Osteocyte (in vitro differentiated cells): ENCODE measurements around the gene STYK1. TPM values are rescaled to one million over a fixed set of nuclear protein-coding genes. Genes with fewer than 3 reads are reported as not detected.
"Not testable (repeated sequence)": the region's sequence is repeated elsewhere in the genome, so short reads cannot be mapped to it uniquely, and the experiment has no call there.

ENCODE experiments used
- DNase-seq: peaks from one replicate; pipeline ENCODE4 v3.0.0; 2021; ENCODE audit warnings: mixed read lengths; ENCODE audit not compliant: unreplicated experiment; ENCODE audit errors: extremely low spot score
- H3K27ac Mint-ChIP-seq: one replicate; pipeline ENCODE4 v1.8.0; 2021; ENCODE audit warnings: mild to moderate bottlenecking, mixed read lengths; ENCODE audit not compliant: unreplicated experiment
- H3K27me3 Mint-ChIP-seq: one replicate; pipeline ENCODE4 v1.8.0; 2021; ENCODE audit warnings: mixed read lengths; ENCODE audit not compliant: unreplicated experiment
- H3K36me3 Mint-ChIP-seq: one replicate; pipeline ENCODE4 v1.8.0; 2021; ENCODE audit warnings: mixed read lengths; ENCODE audit not compliant: unreplicated experiment
- H3K4me1 Mint-ChIP-seq: one replicate; pipeline ENCODE4 v1.8.0; 2021; ENCODE audit warnings: mixed read lengths; ENCODE audit not compliant: unreplicated experiment
- H3K4me3 Mint-ChIP-seq: one replicate; pipeline ENCODE4 v1.8.0; 2021; ENCODE audit warnings: mild to moderate bottlenecking, moderate library complexity, mixed read lengths; ENCODE audit not compliant: unreplicated experiment
- H3K9me3 Mint-ChIP-seq: one replicate; pipeline ENCODE4 v1.8.0; 2021; ENCODE audit warnings: mixed read lengths; ENCODE audit not compliant: unreplicated experiment
- CTCF ChIP-seq: fragments of 200-600 bp; sonication (generic); IDR thresholded peaks from 2 replicates; pipeline ENCODE4 v1.5.0; 2021; ENCODE audit warnings: antibody characterized with exemption, mild to moderate bottlenecking, moderate library complexity
- total RNA-seq: library from RNA; stranded (reverse); gene quantifications from 2 replicates; pipeline ENCODE4 v1.2.1, GENCODE V29; 2021

Gene STYK1
- total RNA-seq, 1 donor from 2014 or later: 0.48 TPM

DNA sequence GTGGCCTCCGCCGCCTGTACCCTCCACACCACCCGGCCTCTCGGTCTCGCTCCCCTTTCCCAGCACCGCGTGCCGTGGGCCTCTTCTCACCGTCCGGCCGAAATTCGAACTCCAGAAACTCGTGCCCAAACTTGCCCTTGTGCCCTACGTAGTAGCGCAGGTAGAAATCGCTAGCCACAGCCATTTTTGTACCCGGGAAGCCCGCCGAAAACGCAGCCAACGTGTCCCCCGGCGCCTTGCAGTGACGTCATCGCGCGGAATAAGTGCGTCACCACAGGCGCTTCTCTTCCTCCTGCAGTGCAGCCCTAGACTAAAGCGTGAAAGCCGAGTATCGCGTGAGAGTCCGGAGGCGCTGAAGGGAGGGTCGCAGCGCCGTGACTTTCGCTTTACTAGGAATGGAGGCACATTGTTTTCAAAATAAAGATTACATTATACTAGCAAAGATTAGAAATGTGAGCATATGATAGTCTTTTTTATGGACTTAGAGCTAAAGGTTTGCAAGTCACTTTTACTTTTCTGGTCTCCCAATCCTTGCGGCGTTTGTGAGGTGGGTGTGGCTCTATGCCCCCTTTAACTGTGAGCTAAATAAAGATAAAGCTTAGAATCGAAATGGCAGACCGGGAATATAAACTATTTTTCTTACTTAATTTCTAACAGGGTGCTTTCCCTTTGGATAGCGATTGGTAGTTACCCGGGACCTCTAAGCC, 60.4 kb downstream of the STYK1 start, which contains the start of gene MAGOHB:
Gene MAGOHB, minus strand, starts transcription at position 261 of the 707 bp plus-strand sequence. Its CDS starts 77 bp downstream, at position 184.
- peaks cover 27% of the 10 kb centered on the region for H3K4me1 Mint-ChIP-seq
- no peaks in the 10 kb centered on the region for H3K9me3 Mint-ChIP-seq
- peak; percentile 99 for DNase-seq
- no peak for TF ChIP-seq CTCF
- H3K36me3 Mint-ChIP-seq: peaks cover 15% of the 10 kb centered on the region
- no peaks in the 10 kb centered on the region for H3K27me3 Mint-ChIP-seq
- H3K4me3 Mint-ChIP-seq: peak within 1 kb of the TSS; percentile 96
- peak within 1 kb of the TSS; percentile 99 for H3K27ac Mint-ChIP-seq

- Mint-ChIP-seq H3K4me3 (peak overlapping the region; percentile 96), H3K27ac (peak overlapping the region; percentile 99), H3K4me1 (peaks cover 22% of the 10 kb centered on the region), H3K9me3 (no peaks in the 10 kb centered on the region), H3K27me3 (no peaks in the 10 kb centered on the region), H3K36me3 (peaks cover 17% of the 10 kb centered on the region)
- DNase-seq: no peak
- TF ChIP-seq CTCF: no peak
Measured at GRCh38 chr12:10612984-10613348, 60.9 kb downstream of the STYK1 start.

DNA sequence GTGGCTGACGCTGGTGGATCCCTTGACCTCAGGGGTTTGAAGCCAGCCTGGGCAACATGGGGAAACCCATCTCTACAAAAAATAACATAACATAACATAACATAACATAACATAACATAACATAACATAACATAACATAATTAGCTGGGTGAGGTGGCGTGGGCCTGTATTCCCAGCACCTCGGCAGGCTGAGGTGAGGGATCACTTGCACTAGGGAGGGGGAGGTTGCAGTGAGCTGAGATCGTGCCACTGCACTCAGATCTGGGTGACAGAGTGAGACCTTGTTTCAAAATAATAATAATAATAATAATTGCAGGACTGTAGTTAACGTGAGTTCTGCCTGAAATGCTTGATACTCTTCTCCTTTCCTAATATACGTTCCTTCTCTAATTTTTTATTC, 61.7 kb downstream of the STYK1 start:
- peaks cover 20% of the 10 kb centered on the region for H3K4me1 Mint-ChIP-seq
- H3K27me3 Mint-ChIP-seq: no peaks in the 10 kb centered on the region
- no peaks in the 10 kb centered on the region for H3K9me3 Mint-ChIP-seq
- peak overlapping the region; percentile 96 for H3K4me3 Mint-ChIP-seq
- TF ChIP-seq CTCF: no peak
- peak overlapping the region; percentile 99 for H3K27ac Mint-ChIP-seq
- no peak for DNase-seq
- peaks cover 19% of the 10 kb centered on the region for H3K36me3 Mint-ChIP-seq

DNA sequence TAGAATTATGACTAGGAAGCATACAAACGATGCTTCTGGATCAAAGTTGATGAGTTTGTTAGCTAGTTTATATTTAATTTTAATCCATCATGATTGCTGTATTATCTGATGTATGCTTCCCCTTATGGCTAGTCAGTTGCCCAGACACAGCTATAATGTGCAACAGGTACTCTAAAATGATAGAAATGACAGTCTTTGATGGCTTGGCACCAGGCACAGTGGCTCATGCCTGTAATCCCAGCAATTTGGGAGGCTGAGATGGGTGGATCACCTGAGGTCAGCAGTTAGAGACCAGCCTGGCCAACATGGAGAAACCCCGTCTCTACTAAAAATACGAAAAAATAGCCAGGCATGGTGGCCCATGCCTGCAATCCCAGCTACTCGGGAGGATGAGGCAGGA, 62.6 kb downstream of the STYK1 start:
- H3K9me3 Mint-ChIP-seq, H3K4me3 Mint-ChIP-seq, H3K27me3 Mint-ChIP-seq, DNase-seq, H3K27ac Mint-ChIP-seq: not testable (repeated sequence)
- peaks cover 20% of the 10 kb centered on the region for H3K4me1 Mint-ChIP-seq
- peaks cover 24% of the 10 kb centered on the region for H3K36me3 Mint-ChIP-seq

- Mint-ChIP-seq H3K36me3 (peaks cover 29% of the 10 kb centered on the region), H3K27me3 (no peaks in the 10 kb centered on the region), H3K4me1 (peaks cover 20% of the 10 kb centered on the region), H3K9me3 (no peaks in the 10 kb centered on the region), H3K27ac (no peak overlapping the region), H3K4me3 (no peak overlapping the region)
- no peak for DNase-seq
- TF ChIP-seq CTCF: no peak
Measured at GRCh38 chr12:10610188-10610587, 63.7 kb downstream of the STYK1 start.
